ENCODE data around the gene ARHGEF28.

Gene ARHGEF28

GRCh38 chr5:73921741-73922140, 295.7 kb downstream of the ARHGEF28 start:
- DNase-seq (ENCODE audit: low read depth in 2 of 3, low spot score in 1 of 3), result no peak

DNA sequence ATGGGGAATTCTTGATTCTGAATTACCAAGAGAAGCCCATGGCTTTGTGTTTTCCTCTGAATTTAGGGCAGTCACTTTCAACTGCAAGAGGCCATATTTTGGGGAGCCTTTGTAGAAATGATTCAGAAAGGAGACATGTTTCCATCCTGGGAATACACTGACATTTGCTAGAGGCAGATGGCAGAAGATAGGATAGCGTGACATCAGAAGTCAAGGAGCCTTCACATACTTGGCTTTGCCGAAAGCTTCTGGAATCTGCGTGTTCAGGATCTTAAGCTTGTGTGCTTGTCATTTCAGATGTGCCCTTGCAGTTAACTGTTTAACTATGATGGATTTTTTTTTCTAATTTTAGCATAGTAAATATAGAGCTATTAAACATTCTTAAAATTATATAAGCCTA, 296.2 kb downstream of the ARHGEF28 start:
- DNase-seq (ENCODE audit: low read depth in 2 of 3, low spot score in 1 of 3), result no peak

GRCh38 chr5:73922875-73923557, 297.0 kb downstream of the ARHGEF28 start:
- no peak for DNase-seq (ENCODE audit: low read depth in 2 of 3, low spot score in 1 of 3)

DNA sequence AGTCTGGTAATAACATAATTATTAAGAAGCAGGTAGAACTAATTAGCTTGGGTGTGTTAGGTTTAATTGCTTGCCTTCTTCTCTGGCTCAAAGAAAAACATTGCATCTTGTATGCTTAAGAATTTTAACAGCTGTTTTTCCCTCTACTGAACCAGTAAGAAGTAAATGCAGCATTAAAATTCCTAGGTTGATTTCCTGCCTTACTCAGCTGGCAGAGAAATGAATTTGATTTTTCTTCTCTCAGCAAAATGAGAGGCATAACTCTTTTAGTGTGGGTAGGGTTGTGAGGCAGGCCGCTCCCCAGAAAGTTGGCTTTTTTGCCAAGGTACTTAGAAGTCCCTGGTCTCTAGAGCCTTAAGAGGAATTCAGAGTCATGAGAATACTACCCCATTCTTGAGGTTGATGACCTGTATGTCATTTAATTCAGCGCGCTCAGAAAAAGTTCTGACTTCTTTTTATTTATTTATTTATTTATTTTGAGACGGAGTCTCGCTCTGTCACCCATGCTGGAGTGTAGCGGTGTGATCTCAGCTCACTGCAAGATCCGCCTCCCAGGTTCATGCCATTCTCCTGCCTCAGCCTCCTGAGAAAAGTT, 302.6 kb downstream of the ARHGEF28 start:
- no peak for DNase-seq (ENCODE audit: low read depth in 2 of 3, low spot score in 1 of 3)

- no peak for DNase-seq (ENCODE audit: low read depth in 2 of 3, low spot score in 1 of 3)
These were observed 309.7 kb downstream of the ARHGEF28 start for GRCh38 chr5:73935719-73936118.

- no peak for DNase-seq (ENCODE audit: low read depth in 2 of 3, low spot score in 1 of 3)
These were observed 312.4 kb downstream of the ARHGEF28 start for GRCh38 chr5:73938280-73938937.

GRCh38 chr5:73938938-73939320, 312.9 kb downstream of the ARHGEF28 start:
- no peak for DNase-seq (ENCODE audit: low read depth in 2 of 3, low spot score in 1 of 3)

- no peak for DNase-seq (ENCODE audit: low read depth in 2 of 3, low spot score in 1 of 3)
These were observed 313.6 kb downstream of the ARHGEF28 start for GRCh38 chr5:73939557-73939956.

- no peak for DNase-seq (ENCODE audit: low read depth in 2 of 3, low spot score in 1 of 3)
These were observed 314.0 kb downstream of the ARHGEF28 start for GRCh38 chr5:73940026-73940425.

GRCh38 chr5:73940801-73941200, 314.8 kb downstream of the ARHGEF28 start:
- DNase-seq (ENCODE audit: low read depth in 2 of 3, low spot score in 1 of 3), result no peak

GRCh38 chr5:73942783-73943182, 316.8 kb downstream of the ARHGEF28 start:
- DNase-seq (ENCODE audit: low read depth in 2 of 3, low spot score in 1 of 3), result no peak

DNA sequence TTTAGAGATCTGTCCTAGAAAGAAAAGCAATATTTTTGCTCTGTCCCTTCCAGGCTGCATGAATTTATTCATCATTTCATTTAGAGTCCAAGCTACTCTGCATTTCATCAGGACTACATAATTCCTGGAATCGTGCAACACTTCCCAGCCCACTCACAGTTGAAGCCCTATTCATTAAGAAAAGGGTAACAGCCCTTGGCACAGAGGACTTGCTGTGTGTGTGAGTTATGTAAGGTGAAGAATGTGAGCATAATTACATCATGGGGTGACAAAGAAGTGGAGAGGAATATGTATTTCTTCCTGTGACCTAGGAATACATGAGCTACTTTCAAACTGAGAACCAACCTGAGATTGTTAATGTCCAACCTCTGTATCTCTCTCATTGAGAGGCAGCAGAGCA, 317.4 kb downstream of the ARHGEF28 start:
- DNase-seq (ENCODE audit: low read depth in 2 of 3, low spot score in 1 of 3), result no peak

- DNase-seq (ENCODE audit: low read depth in 2 of 3, low spot score in 1 of 3), result no peak
These were observed 318.6 kb downstream of the ARHGEF28 start for GRCh38 chr5:73944581-73944980.

GRCh38 chr5:73945505-73945904, 319.5 kb downstream of the ARHGEF28 start:
- DNase-seq (ENCODE audit: low read depth in 2 of 3, low spot score in 1 of 3), result peak in 2 of 3 donors; percentile 1 to 8

- no peak for DNase-seq (ENCODE audit: low read depth in 2 of 3, low spot score in 1 of 3)
These were observed 320.3 kb downstream of the ARHGEF28 start for GRCh38 chr5:73946278-73946677.

GRCh38 chr5:73946919-73947602, 321.1 kb downstream of the ARHGEF28 start:
- DNase-seq (ENCODE audit: low read depth in 2 of 3, low spot score in 1 of 3), result no peak

- DNase-seq (ENCODE audit: low read depth in 2 of 3, low spot score in 1 of 3), result no peak
These were observed 322.1 kb downstream of the ARHGEF28 start for GRCh38 chr5:73947906-73948640.

GRCh38 chr5:73948720-73949119, 322.7 kb downstream of the ARHGEF28 start:
- no peak for DNase-seq (ENCODE audit: low read depth in 2 of 3, low spot score in 1 of 3)

DNA sequence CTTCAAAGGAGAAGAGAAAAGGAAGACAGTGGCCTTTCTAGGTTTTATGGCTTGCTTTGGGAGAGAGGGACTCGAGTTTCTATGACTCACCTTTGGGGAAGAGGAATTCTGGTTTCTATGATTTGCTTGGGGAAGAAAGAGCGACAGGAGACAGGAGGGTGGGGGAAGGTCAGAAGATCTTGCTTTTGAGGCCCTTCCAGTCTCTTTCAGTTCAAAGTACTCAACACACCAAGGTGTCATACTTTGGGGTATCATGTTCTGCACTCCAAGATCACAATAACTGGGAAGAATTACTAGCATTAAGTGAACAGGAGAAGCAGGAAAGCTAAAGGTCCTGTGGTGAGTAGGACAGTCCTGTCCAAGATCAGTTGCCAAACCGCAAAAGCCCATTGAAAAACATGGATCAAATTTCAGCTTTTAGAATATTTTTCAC, 324.5 kb downstream of the ARHGEF28 start:
- no peak for DNase-seq (ENCODE audit: low read depth in 2 of 3, low spot score in 1 of 3)

GRCh38 chr5:73950912-73951430, 325.0 kb downstream of the ARHGEF28 start:
- DNase-seq (ENCODE audit: low read depth in 2 of 3, low spot score in 1 of 3), result no peak

DNA sequence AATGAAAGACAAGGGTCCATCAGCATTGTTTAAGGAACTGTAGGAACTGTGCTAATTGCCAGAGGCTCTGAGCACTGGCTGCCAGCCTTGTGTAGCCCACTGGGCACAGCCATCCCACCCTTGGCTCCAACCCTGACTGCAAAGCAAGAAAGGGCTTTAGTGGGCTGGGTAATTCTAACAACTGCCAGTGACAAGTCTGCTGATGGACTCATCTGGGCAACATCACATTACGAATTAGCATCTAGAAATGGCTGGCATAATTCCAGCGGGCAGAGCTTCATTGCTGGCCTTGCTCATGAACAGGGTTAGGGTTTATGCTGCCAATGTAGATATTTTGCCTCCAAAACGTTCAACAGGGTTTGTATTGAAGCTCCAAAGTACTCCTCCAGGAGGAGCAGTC, 326.9 kb downstream of the ARHGEF28 start:
- no peak for DNase-seq (ENCODE audit: low read depth in 2 of 3, low spot score in 1 of 3)
